Testis (tissue), 2 donors: ENCODE measurements around the gene DNAJC4.

Experiments
- POLR2A ChIP-seq: fragments of 450-650 bp; IDR thresholded peaks from one replicate; pipeline ENCODE4 v1.6.1; 2017; ENCODE audit warnings: antibody characterized with exemption, mild to moderate bottlenecking, moderate library complexity
- TF ChIP-seq, protein P1 (sequence below), 3 experiments: fragments of 450-650 bp in 2 of 3; fragments of 200-600 bp in 1 of 3; sonication (generic) in 1 of 3; IDR thresholded peaks; one replicate each; pipeline ENCODE4 v1.5.1; 2016 to 2019; ENCODE audit warnings: antibody characterized with exemption in 3 of 3, mild to moderate bottlenecking in 2 of 3, moderate library complexity in 1 of 3

DNA sequence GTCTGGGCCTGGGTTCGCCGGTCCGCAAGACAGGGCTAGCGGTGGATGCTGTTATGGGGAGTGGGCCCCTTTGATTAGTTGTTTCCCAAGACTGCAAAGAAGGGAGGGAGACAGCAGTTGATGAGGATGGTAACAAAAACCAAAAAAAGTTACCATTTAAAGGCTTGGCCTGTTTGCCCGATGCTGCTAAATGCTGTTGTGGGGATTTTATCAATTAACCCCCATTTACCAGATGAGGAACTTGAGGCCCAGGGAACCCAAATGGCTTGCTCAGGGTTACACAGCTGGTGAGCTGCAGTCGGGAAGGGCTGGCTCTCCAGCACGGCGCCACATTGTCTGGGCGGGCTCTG, 7.7 kb upstream of the DNAJC4 start:
- TF ChIP-seq POLR2A: no peak
- TF ChIP-seq, protein P1, sequence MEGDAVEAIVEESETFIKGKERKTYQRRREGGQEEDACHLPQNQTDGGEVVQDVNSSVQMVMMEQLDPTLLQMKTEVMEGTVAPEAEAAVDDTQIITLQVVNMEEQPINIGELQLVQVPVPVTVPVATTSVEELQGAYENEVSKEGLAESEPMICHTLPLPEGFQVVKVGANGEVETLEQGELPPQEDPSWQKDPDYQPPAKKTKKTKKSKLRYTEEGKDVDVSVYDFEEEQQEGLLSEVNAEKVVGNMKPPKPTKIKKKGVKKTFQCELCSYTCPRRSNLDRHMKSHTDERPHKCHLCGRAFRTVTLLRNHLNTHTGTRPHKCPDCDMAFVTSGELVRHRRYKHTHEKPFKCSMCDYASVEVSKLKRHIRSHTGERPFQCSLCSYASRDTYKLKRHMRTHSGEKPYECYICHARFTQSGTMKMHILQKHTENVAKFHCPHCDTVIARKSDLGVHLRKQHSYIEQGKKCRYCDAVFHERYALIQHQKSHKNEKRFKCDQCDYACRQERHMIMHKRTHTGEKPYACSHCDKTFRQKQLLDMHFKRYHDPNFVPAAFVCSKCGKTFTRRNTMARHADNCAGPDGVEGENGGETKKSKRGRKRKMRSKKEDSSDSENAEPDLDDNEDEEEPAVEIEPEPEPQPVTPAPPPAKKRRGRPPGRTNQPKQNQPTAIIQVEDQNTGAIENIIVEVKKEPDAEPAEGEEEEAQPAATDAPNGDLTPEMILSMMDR (IDR thresholded peaks at IDR 0.05): no peak
